Fibroblast of upper back skin (primary cell): Measurements from ENCODE around the gene THSD4.
"Not testable (repeated sequence)": the region's sequence is repeated elsewhere in the genome, so short reads cannot be mapped to it uniquely, and the experiment has no call there.

Source experiments
- DNase-seq: peaks from one replicate; pipeline ENCODE4 v3.0.0-alpha.2; 2013

Gene THSD4

GRCh38 chr15:71397377-71397776 is 282.1 kb downstream of the THSD4 start:
- peak; percentile 10 for DNase-seq

- DNase-seq, result peak; percentile 5
These were observed 285.0 kb downstream of the THSD4 start for GRCh38 chr15:71400294-71400693.

GRCh38 chr15:71401728-71402127 is 286.5 kb downstream of the THSD4 start:
- DNase-seq, result not testable (repeated sequence)

GRCh38 chr15:71409541-71409940 is 294.3 kb downstream of the THSD4 start:
- no peak for DNase-seq

- no peak for DNase-seq
These were observed 295.1 kb downstream of the THSD4 start for GRCh38 chr15:71410347-71410746.

- DNase-seq, result peak; percentile 17
These were observed 296.5 kb downstream of the THSD4 start for GRCh38 chr15:71411538-71412482.

- no peak for DNase-seq
These were observed 298.1 kb downstream of the THSD4 start for GRCh38 chr15:71413419-71413818.

GRCh38 chr15:71414853-71415252 is 299.6 kb downstream of the THSD4 start:
- no peak for DNase-seq

GRCh38 chr15:71422530-71423259 is 307.4 kb downstream of the THSD4 start:
- DNase-seq, result no peak

GRCh38 chr15:71424765-71425164 is 309.5 kb downstream of the THSD4 start:
- peak; percentile 47 for DNase-seq

GRCh38 chr15:71425388-71425787 is 310.1 kb downstream of the THSD4 start:
- no peak for DNase-seq

- DNase-seq, result no peak
These were observed 311.5 kb downstream of the THSD4 start for GRCh38 chr15:71426792-71427191.

- no peak for DNase-seq
These were observed 315.5 kb downstream of the THSD4 start for GRCh38 chr15:71430782-71431181.

- peak; percentile 61 for DNase-seq
These were observed 316.4 kb downstream of the THSD4 start for GRCh38 chr15:71431343-71432336.

- DNase-seq, result no peak
These were observed 318.1 kb downstream of the THSD4 start for GRCh38 chr15:71433402-71433801.

GRCh38 chr15:71434774-71435173 is 319.5 kb downstream of the THSD4 start:
- no peak for DNase-seq

GRCh38 chr15:71435552-71435951 is 320.3 kb downstream of the THSD4 start:
- DNase-seq, result no peak

GRCh38 chr15:71436854-71437253 is 321.6 kb downstream of the THSD4 start:
- DNase-seq, result no peak

- DNase-seq, result no peak
These were observed 322.1 kb downstream of the THSD4 start for GRCh38 chr15:71437404-71437803.

GRCh38 chr15:71437919-71438318 is 322.6 kb downstream of the THSD4 start:
- no peak for DNase-seq

- not testable (repeated sequence) for DNase-seq
These were observed 324.2 kb downstream of the THSD4 start for GRCh38 chr15:71439478-71439877.

- peak; percentile 70 for DNase-seq
These were observed 325.3 kb downstream of the THSD4 start for GRCh38 chr15:71440489-71441110.
